Measurements from ENCODE around the gene SPPL3. TPM values are rescaled to one million over a fixed set of nuclear protein-coding genes. Genes with fewer than 3 reads are reported as not detected.

Gene SPPL3
- total and polyA plus RNA-seq, 10 donors = 9.0 to 76.9 (median 44.0) TPM

- intact Hi-C loops (cut with DNase I; ENCODE audit: low total_unique reads) = no loop called here
- no peaks in the 10 kb centered on the region for H3K36me3 ChIP-seq
- peaks cover 24 to 97% (median 54%) of the 10 kb centered on the region in 6 donors for H3K4me1 ChIP-seq
- 89 to 100% (median 98%) methylated on average over 2 of the region's 2 CpGs for WGBS, 5 donors
- no peaks in the 10 kb centered on the region for H3K9me3 ChIP-seq
- H3K27ac ChIP-seq = peak overlapping the region in 2 of 8 donors; percentile 11 to 38
- DNase-seq = no peak
- H3K4me3 ChIP-seq = no peak overlapping the region
- no peaks in the 10 kb centered on the region for H3K27me3 ChIP-seq (replicated peaks in 1 of 7)
- no peak for TF ChIP-seq POLR2AphosphoS5 (IDR thresholded peaks at IDR 0.05)
- no peak for TF ChIP-seq CTCF (IDR thresholded peaks at IDR 0.05 in 8 of 11, conservative IDR thresholded peaks at IDR 0.05 in 3 of 11)
- TF ChIP-seq POLR2A (IDR thresholded peaks at IDR 0.05) = no peak
Measured at GRCh38 chr12:120885521-120885920, 18.6 kb downstream of the SPPL3 start.

GRCh38 chr12:120884644-120885043, 19.5 kb downstream of the SPPL3 start:
- 92 to 94% (median 94%) methylated on average over 1 of the region's 1 CpG for WGBS, 5 donors
- no peak for DNase-seq
- intact Hi-C loops (cut with DNase I; ENCODE audit: low total_unique reads) = no loop called here
- Histone ChIP-seq H3K36me3 (no peaks in the 10 kb centered on the region), H3K27ac (no peak overlapping the region), H3K4me1 (peaks cover 24 to 100% (median 57%) of the 10 kb centered on the region in 6 donors), H3K4me3 (no peak overlapping the region), H3K9me3 (no peaks in the 10 kb centered on the region), H3K27me3 (replicated peaks in 1 of 7) (no peaks in the 10 kb centered on the region)
- TF ChIP-seq POLR2A (IDR thresholded peaks at IDR 0.05) (no peak), POLR2AphosphoS5 (IDR thresholded peaks at IDR 0.05) (no peak), CTCF (IDR thresholded peaks at IDR 0.05 in 8 of 11, conservative IDR thresholded peaks at IDR 0.05 in 3 of 11) (no peak)

- intact Hi-C loops (cut with DNase I; ENCODE audit: low total_unique reads) = no loop called here
- Histone ChIP-seq H3K27ac (no peak overlapping the region), H3K4me1 (peaks cover 14 to 91% (median 39%) of the 10 kb centered on the region in 6 donors), H3K36me3 (no peaks in the 10 kb centered on the region), H3K4me3 (no peak overlapping the region), H3K27me3 (replicated peaks in 1 of 7) (no peaks in the 10 kb centered on the region), H3K9me3 (no peaks in the 10 kb centered on the region)
- no peak for DNase-seq
- WGBS, 5 donors = 85 to 100% (median 97%) methylated on average over 1 of the region's 1 CpG
- no peak for TF ChIP-seq POLR2AphosphoS5 (IDR thresholded peaks at IDR 0.05)
- TF ChIP-seq CTCF (IDR thresholded peaks at IDR 0.05 in 8 of 11, conservative IDR thresholded peaks at IDR 0.05 in 3 of 11) = no peak
- no peak for TF ChIP-seq POLR2A (IDR thresholded peaks at IDR 0.05)
Measured at GRCh38 chr12:120882055-120882555, 22.1 kb downstream of the SPPL3 start.

- 82 to 91% (median 87%) methylated on average over 3 of the region's 3 CpGs for WGBS, 5 donors
- TF ChIP-seq CTCF (IDR thresholded peaks at IDR 0.05 in 8 of 11, conservative IDR thresholded peaks at IDR 0.05 in 3 of 11) (no peak), POLR2A (IDR thresholded peaks at IDR 0.05) (no peak), POLR2AphosphoS5 (IDR thresholded peaks at IDR 0.05) (no peak)
- H3K27me3 ChIP-seq (replicated peaks in 1 of 7) = no peaks in the 10 kb centered on the region
- H3K4me1 ChIP-seq = peaks cover 0 to 90% (median 29%) of the 10 kb centered on the region in 6 donors
- no peak overlapping the region for H3K4me3 ChIP-seq
- no peaks in the 10 kb centered on the region for H3K36me3 ChIP-seq
- no peak overlapping the region for H3K27ac ChIP-seq
- intact Hi-C loops (cut with DNase I; ENCODE audit: low total_unique reads) = no loop called here
- no peaks in the 10 kb centered on the region for H3K9me3 ChIP-seq
- DNase-seq = no peak
Measured at GRCh38 chr12:120879718-120880300, 24.3 kb downstream of the SPPL3 start.
